ENCODE results near the gene ENG.

GRCh38 chr9:127767909-127768331 lies 86.5 kb downstream of the ENG start:
- TF ChIP-seq CTCF (IDR thresholded peaks at IDR 0.05; ENCODE audit: borderline replicate concordance, extremely low read depth, low read length, poor library complexity, severe bottlenecking), result no peak
- no peak for TF ChIP-seq EZH2 (IDR thresholded peaks at IDR 0.05; ENCODE audit: borderline replicate concordance, low read depth, low read length, severe bottlenecking)

Measured in DND-41 (cell line).